ENCODE results near the gene XIST.
"Not testable (repeated sequence)": the region's sequence is repeated elsewhere in the genome, so short reads cannot be mapped to it uniquely, and the experiment has no call there.

XIST gene

GRCh38 chrX:73839152-73839551 is 13.4 kb downstream of the XIST start:
- DNase-seq (ENCODE audit: low read depth) = no peak

DNA sequence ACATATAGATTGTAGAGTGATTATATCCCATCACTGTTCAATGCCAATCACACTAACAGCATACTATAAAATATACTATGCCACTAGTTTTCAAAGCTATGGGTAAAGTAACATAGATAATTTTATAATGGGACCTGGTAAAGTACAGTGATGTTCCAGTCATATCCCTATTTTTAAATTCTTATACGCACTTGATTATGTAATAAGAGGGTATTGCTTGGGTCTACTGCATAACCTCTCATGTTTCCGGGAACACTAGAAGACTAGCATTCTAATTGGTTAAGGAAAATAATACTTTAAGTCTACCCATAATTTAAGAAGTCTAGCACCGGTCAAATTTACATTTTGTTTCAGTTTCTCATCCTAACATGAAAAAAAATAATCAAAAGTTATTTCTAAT is 14.4 kb downstream of the XIST start:
- DNase-seq (ENCODE audit: low read depth) = no peak

DNA sequence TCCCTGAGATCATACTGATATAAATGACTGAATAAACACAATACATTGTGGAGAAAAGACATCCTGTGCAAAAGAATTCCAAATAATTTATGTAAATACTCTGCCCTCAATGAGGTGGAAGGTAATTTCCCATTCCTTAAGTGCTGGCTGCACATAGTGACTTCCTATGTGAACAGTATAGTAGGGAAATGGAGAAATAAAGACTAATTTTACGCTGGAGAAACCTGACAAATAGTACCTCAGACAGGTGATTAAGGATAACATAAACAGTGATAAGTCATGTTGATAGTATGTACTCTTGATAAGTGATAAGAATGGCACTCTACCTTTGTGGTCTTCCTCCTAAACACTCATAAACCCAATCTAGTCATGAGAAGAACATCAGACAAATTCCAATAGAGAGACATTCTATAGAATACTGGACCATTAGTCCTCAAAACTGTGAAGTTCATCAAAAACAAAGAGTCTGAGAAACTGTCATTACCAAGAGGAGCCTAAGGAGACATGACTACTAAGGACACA is 15.5 kb downstream of the XIST start:
- DNase-seq (ENCODE audit: low read depth) = no peak

GRCh38 chrX:73834219-73834618 is 18.3 kb downstream of the XIST start:
- no peak for DNase-seq (ENCODE audit: low read depth)

DNA sequence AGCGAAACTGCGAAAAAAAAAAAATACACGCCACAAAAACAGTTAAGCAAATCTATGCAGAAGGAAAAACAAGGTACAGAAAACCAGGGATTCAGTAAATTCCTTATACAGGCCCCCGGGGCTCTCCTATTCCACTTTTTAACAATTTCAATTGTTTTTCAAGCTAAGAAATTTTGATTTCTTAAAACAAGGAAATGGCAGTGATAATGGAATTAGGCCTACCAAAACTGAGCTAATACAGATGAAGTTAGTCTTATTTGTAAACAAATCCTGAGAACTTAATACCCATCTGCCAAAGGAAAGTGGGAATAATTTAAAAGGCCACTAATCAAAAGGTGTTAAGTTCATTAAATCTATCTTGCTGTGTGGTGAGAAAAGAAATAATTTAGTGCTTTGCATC is 20.2 kb downstream of the XIST start:
- DNase-seq (ENCODE audit: low read depth) = no peak

DNA sequence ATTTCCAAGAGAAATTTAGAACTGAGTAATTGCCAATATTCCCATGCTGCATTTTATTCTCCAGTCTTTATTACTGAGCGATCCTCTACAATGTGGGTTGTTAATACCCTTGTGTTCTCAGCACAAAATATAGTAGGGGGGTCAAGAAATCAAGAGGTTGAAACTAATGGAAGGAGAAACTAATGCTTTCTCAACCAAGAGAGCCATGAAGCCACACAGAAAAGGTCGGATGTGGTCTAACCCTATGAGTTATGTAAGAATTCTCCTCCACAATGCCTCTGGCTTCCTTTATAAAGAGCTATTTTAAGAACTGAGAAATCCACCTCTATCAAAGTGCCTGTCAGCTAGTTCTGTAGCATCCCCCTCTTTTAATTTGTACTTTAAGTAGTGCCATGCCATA is 21.0 kb downstream of the XIST start:
- DNase-seq (ENCODE audit: low read depth) = no peak

DNA sequence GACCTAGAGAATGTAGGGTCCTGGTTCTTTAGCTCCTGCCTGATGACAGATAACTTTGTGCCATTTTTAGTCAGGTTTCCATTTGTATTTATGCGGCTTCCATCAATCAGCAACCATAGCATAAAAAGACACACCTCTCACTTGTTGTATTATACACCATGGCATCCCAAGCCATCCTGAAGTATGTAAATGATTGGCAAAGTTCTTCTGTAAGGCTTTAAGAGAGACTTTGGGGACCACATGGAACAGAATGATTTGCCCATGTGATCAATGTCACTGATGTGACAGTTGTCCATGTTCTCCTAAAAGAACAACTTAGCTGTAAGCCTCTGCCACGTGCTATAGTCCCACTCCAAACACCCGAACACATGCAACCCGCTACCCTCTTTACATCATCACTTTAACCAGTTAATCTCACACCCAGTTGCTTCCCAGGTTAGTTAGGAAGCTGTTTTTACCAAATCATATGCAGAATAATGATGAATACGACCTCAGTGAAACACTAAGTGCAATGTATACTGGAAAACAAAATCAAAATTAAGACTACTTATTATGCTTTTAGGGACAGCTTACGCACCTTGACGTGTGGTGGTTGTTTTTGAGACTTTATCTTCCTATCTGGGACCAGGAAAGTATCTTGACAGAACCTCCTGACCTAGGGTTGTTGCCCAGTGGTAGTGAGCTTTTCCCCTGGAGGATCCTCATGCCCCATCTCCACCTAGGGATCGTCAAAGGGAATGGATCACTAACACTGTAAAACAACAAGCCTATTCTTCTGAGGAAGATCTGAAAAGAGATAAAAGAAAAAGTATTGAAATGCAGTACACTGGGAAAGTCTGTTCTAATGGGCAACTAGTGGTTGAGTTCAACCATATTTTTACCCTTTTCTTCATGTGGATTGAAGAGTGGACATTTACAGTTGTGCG is 21.8 kb downstream of the XIST start:
- no peak for DNase-seq (ENCODE audit: low read depth)

DNA sequence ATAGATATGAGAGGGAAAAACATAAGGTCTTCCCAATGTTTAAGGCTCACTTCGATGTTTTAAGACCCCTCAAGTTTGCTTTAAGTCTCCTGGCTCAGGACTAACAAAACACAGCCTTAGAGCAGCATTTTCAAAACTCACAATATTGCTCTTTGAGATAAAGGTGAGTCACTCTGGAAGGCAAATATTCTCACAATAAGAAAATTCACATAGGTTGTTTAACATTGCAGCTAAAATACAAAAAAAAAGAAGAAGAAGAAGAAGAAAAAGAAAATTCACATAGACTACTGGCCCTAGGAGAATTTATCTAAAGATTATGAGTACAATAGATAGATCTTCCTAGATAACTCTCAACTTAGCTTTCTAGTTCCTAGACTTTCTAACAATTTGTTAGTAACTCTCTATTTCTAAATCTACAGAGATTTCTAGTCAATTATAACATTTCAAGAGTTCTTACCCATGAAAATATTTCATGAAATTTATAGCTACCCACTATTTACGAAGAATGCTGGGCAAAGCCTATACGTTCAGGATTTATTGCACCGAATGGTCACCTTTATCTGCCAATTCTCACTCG is 22.5 kb downstream of the XIST start:
- no peak for DNase-seq (ENCODE audit: low read depth)

DNA sequence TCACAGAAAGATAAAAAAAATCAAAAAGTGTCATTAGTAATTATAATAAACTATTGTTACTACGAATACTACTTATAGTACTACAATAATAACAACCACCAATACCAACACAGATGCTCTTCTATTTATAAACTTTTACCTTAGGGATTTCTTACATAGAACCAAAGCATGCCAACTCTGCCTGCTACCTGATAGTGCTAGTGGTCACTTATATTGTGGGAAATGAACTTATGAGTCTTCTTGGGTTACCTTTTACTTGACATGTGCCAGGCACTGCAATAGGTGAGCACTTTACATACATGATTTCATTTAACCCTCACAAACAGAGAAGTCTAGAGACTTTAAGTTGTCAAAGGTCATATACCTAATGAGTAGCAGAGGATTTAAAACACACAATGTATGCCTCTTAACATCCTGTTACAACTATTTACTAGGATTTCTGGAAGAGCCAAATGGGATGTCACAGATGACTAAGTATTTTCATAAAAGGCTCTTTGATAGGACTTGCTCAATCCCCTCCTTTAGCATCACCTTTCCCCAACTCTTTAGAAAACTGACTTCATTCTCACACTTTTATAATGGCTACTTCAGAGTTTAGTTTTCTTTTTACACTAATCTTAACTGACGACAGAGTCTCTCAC is 24.3 kb downstream of the XIST start:
- DNase-seq (ENCODE audit: low read depth) = no peak

DNA sequence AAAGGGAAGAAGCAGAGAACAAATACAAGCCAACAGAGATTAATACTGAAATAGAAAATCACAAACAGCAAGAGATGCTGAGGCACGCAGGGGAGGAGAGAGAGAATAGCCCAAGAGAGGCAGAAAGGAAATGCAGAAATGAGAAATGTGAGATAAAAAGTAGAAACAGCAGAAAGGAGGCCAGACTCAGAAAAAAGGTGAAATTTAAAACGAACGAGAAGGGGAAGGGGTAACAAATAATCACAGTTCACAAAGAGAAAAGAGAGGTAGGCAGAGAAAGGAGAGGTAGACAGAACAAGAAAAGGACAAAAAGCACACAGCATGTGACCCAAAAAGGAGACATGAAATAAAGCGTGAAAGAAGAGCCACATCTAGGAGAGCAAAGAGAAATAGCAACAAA is 25.1 kb downstream of the XIST start:
- no peak for DNase-seq (ENCODE audit: low read depth)

- no peak for DNase-seq (ENCODE audit: low read depth)
Measured at GRCh38 chrX:73826996-73827395, 25.5 kb downstream of the XIST start.

DNA sequence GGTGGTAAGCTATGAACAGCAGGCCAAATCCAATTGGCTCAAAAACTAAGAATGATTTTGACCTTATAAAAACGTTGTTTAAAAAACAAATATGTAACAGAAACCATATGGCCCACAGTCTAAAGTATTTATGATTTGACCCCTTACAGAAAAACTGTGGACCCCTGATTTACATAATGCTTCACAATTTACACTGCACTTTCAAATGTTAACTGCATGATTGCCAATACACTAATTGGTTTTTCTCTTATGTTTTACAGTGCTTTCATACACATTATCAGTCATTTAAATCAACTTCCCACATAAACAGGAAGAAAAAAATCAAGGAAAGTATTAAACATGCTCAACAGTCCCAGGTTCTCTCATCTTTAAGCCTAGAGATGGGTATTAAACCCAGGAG is 26.9 kb downstream of the XIST start:
- no peak for DNase-seq (ENCODE audit: low read depth)

DNA sequence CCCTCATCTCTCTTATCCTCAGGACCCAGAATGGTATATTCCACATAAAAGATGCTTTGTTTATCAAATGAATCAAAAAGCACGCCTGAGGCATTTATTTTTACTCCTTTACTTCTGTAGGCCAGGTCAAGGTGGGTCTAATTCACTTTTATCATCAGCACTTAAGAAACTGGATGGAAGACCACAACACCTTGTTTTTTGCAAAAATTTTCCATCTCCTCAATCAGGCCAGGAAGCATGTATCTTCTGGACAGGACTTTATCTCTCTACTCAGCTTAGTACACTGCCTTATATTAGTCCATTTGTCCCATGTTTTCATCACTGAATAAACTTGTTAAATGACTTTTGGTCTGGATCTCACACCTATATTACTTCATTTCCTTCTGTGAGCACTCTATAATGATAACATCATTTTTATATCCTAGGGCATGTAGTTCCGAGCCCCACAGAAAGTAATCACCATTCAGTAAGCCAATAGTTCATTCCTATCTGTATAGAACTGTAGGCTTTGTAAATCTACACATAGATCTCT is 29.0 kb downstream of the XIST start:
- DNase-seq (ENCODE audit: low read depth) = no peak

DNA sequence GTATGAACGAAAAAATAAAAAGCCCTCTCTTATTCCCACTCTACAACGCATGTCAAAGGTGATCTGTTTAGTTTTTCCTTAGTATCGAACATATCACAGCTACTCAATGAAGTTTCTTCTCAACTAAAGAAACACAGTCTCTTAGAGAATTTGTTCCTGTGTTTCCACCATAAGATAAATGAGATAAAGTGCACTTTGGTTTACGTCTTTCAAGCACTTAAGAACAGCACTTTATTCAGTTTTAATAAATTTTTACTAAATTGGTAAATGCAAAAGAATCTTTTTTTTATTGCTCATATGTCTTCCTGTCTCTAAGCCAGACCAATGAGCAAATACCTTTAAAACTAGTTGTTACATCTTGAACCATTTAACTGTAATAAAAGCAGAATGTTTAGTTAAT is 29.7 kb downstream of the XIST start:
- DNase-seq (ENCODE audit: low read depth) = no peak

DNA sequence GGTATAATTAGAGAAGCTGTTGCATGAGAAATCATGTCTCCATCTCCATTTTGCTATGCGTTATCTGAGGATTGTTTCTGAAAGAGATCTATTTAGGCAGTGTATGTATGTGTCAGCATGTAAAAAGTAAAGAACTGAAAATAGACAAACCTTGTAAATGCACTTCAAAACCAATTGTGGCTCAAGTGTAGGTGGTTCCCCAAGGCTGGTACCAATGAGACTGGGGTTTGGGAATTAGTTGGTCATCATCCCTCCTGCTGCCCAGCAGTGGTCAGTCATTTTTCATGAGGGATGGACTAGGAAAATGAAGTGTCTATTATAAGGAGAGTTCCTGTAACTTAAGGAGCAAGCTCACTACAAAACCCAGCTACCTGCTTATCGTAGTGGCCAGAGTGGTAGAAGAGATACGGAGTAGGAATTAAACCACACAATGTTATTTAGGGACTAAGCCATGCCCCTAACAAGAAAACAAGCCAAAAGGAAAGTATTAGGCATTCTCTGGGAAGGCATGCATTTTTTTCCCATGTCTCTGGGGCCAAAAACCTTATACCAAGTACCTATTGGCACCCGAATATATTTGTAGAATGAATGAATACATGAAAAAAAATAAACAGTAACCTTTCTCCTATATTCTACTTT is 30.5 kb downstream of the XIST start:
- no peak for DNase-seq (ENCODE audit: low read depth)

DNA sequence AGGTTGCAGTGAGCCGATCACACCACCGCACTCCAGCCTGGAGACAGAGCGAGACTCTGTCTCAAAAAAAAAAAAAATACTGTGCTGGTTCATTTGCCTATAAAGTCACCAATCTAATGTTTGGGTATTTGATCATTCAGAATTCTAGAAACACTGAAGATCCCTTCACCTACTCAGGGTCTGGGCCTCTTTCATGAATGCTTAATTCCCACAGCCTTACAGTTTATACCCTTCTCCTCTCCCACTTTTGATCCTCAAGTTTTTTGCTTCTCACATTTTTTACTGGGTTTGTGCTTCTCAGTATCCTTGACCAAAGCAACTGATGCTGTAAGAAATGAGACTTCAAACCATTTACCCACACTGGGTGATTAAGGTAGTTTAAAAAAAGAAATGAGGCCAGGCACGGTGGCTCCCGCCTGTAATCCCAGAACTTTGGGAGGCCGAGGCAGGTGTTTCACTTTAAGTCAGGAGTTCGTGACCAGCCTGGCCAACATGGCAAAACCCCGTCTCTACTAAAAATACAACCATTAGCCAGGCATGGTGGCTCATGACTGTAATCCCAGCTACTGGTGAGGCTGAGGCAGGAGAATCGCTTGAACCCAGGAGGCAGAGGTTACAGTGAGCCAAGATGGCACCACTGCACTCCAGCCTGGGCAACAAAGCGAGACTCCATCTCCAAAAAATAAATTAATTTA is 32.5 kb downstream of the XIST start:
- DNase-seq (ENCODE audit: low read depth) = not testable (repeated sequence)

GRCh38 chrX:73818200-73819116 is 34.1 kb downstream of the XIST start:
- no peak for DNase-seq (ENCODE audit: low read depth)

DNA sequence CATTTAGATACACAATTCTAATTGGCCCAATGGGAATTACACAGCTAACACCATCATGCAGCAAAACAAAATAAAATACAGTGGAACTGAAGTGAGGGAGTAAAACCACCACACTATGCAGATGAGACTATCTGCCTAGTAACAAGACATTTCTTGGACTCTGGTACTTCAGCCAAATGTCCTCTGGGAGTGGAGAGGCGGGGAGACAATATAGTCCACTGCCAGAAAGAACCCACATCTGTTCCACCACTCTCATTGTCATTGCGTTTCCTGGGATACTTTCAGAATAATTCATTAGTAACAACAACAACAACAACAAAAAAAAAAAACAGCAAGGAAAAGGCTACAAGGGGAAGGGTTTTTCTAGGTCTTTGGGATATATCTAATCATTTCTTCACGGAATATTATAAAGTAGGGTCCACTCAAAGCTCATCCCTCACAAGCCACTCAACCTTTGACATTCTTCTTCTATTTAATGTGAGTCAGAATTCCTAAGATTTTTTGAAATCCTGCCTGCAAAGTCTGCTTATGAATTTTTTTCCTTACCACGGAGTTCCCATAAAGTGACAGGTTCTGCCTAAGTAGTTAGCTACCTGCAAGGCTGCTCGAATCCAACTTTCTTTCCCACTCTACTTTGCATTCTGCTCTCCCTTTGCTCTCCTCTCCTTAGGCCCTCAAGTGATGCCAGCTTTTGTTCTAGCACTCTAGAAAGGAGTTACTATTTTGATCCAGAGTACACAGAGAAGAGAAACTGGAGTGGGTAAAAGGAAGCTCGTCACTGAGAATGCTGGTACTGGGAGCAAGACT is 34.9 kb downstream of the XIST start:
- no peak for DNase-seq (ENCODE audit: low read depth)

- DNase-seq (ENCODE audit: low read depth) = no peak
Measured at GRCh38 chrX:73812256-73812655, 40.3 kb downstream of the XIST start.

DNA sequence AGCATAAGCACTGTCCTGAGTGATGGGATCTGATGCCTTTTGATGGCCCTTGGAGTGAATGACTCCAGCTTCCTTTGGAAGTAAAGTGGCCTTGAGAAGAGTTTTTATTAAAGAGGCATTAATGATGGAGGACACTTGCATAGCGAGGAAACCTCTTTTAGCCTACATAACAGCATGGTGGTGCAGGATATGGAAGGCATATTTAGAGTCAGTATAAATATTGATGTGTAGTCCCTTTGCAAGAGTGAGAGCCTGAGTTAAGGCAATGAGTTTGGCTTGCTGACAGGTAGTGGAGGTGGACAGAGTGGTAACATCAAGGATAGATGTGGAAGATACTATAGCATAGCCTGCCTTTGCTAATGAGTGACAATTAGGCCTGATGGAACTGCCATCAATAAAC is 48.4 kb downstream of the XIST start:
- DNase-seq (ENCODE audit: low read depth) = not testable (repeated sequence)

Data from activated T-helper 9 cell treated with anti-CD3 and anti-CD28 coated beads, Interleukin-2, amount 50 U/mL, for 16 hours (primary cell).